Urinary bladder (tissue), 4 donors: ENCODE results near the gene ATF2. TPM values are rescaled to one million over a fixed set of nuclear protein-coding genes. Genes with fewer than 3 reads are reported as not detected.
A peak's percentile ranks its signal among the peaks of the same experiment; 100 is the strongest.
"Not testable (repeated sequence)": the region's sequence is repeated elsewhere in the genome, so short reads cannot be mapped to it uniquely, and the experiment has no call there.

Source experiments
- DNase-seq: peaks from one replicate; pipeline ENCODE4 v3.0.0-alpha.2; 2015; ENCODE audit errors: extremely low spot score
- H3K27ac ChIP-seq: one replicate; pipeline ENCODE4 v1.5.1; 2013; ENCODE audit warnings: low read depth, mild to moderate bottlenecking, moderate library complexity
- H3K36me3 ChIP-seq: one replicate; pipeline ENCODE4 v1.6.1; 2013; ENCODE audit warnings: mild to moderate bottlenecking, moderate library complexity; ENCODE audit not compliant: insufficient read depth
- H3K4me1 ChIP-seq: one replicate; pipeline ENCODE4 v1.6.1; 2013; ENCODE audit warnings: mild to moderate bottlenecking, moderate library complexity; ENCODE audit not compliant: insufficient read depth
- H3K4me3 ChIP-seq: one replicate; pipeline ENCODE4 v1.5.1; 2013; ENCODE audit warnings: low read depth, low read length
- WGBS: extraction: QIAGEN DNeasy Blood & Tissue Kit; methylation state at CpG from one replicate; pipeline ENCODE4 v1.1.7; 2013; 5-methylcytosine and 5-hydroxymethylcytosine counted together
- polyA plus RNA-seq: library from polyadenylated mRNA; stranded (reverse); fragments of 200-250 nt; gene quantifications from one replicate; pipeline ENCODE4 v1.2.3, GENCODE V29; 2013
- total RNA-seq: library from RNA; depleted of rRNA; stranded (reverse); fragments of >200 nt; gene quantifications from one replicate; pipeline ENCODE4 v1.2.3, GENCODE V29; 2014
- donor health status: healthy with polysubstance abuse.
- donor health status: healthy.

ATF2 gene
- total and polyA plus RNA-seq, 2 donors, result 20.4 to 117 TPM

GRCh38 chr2:175143678-175144077 is 24.3 kb downstream of the ATF2 start:
- WGBS, result 98% methylated on average over 2 of the region's 2 CpGs
- no peak for DNase-seq
- no peaks in the 10 kb centered on the region for H3K4me1 ChIP-seq
- no peak overlapping the region for H3K27ac ChIP-seq
- H3K36me3 ChIP-seq, result no peaks in the 10 kb centered on the region
- H3K4me3 ChIP-seq, result no peak overlapping the region

GRCh38 chr2:175143191-175143590 is 24.8 kb downstream of the ATF2 start:
- no peak for DNase-seq
- Histone ChIP-seq H3K27ac (no peak overlapping the region), H3K4me3 (no peak overlapping the region), H3K4me1 (no peaks in the 10 kb centered on the region), H3K36me3 (no peaks in the 10 kb centered on the region)
- 98% methylated on average over 1 of the region's 1 CpG for WGBS

GRCh38 chr2:175140332-175140731 is 27.7 kb downstream of the ATF2 start:
- no peaks in the 10 kb centered on the region for H3K36me3 ChIP-seq
- H3K4me1 ChIP-seq, result no peaks in the 10 kb centered on the region
- 54% methylated on average over 2 of the region's 2 CpGs for WGBS
- H3K27ac ChIP-seq, result no peak overlapping the region
- DNase-seq, result no peak
- H3K4me3 ChIP-seq, result no peak overlapping the region

- Histone ChIP-seq H3K36me3 (no peaks in the 10 kb centered on the region), H3K4me3 (no peak overlapping the region), H3K4me1 (no peaks in the 10 kb centered on the region), H3K27ac (no peak overlapping the region)
- DNase-seq, result no peak
- 59% methylated on average over 2 of the region's 2 CpGs for WGBS
Measured at GRCh38 chr2:175137793-175138192, 30.2 kb downstream of the ATF2 start.

GRCh38 chr2:175136334-175137215 is 31.4 kb downstream of the ATF2 start:
- no peaks in the 10 kb centered on the region for H3K4me1 ChIP-seq
- DNase-seq, result no peak
- H3K4me3 ChIP-seq, result no peak overlapping the region
- no peak overlapping the region for H3K27ac ChIP-seq
- no peaks in the 10 kb centered on the region for H3K36me3 ChIP-seq

GRCh38 chr2:175135862-175136261 is 32.1 kb downstream of the ATF2 start:
- H3K27ac ChIP-seq, result no peak overlapping the region
- WGBS, result 77% methylated on average over 2 of the region's 2 CpGs
- no peak overlapping the region for H3K4me3 ChIP-seq
- H3K4me1 ChIP-seq, result no peaks in the 10 kb centered on the region
- no peak for DNase-seq
- H3K36me3 ChIP-seq, result no peaks in the 10 kb centered on the region

- no peak for DNase-seq
- 88% methylated on average over 3 of the region's 3 CpGs for WGBS
- Histone ChIP-seq H3K4me3 (no peak overlapping the region), H3K4me1 (no peaks in the 10 kb centered on the region), H3K27ac (no peak overlapping the region), H3K36me3 (no peaks in the 10 kb centered on the region)
Measured at GRCh38 chr2:175135177-175135576, 32.8 kb downstream of the ATF2 start.

GRCh38 chr2:175131252-175131651 is 36.8 kb downstream of the ATF2 start:
- DNase-seq, result no peak
- no peaks in the 10 kb centered on the region for H3K36me3 ChIP-seq
- H3K27ac ChIP-seq, result no peak overlapping the region
- H3K4me3 ChIP-seq, result no peak overlapping the region
- H3K4me1 ChIP-seq, result no peaks in the 10 kb centered on the region
- WGBS, result 63% methylated on average over 2 of the region's 2 CpGs

- 96% methylated on average over 1 of the region's 1 CpG for WGBS
- Histone ChIP-seq H3K4me1 (no peaks in the 10 kb centered on the region), H3K4me3 (no peak overlapping the region), H3K27ac (no peak overlapping the region), H3K36me3 (no peaks in the 10 kb centered on the region)
- no peak for DNase-seq
Measured at GRCh38 chr2:175126661-175127060, 41.3 kb downstream of the ATF2 start.

GRCh38 chr2:175123254-175123653 is 44.7 kb downstream of the ATF2 start:
- H3K36me3 ChIP-seq, result no peaks in the 10 kb centered on the region
- H3K4me3 ChIP-seq, result no peak overlapping the region
- WGBS, result 91% methylated on average over 3 of the region's 3 CpGs
- H3K4me1 ChIP-seq, result no peaks in the 10 kb centered on the region
- H3K27ac ChIP-seq, result no peak overlapping the region
- DNase-seq, result no peak

- no peak overlapping the region for H3K27ac ChIP-seq
- H3K4me3 ChIP-seq, result no peak overlapping the region
- WGBS, result 77% methylated on average over 3 of the region's 3 CpGs
- DNase-seq, result peak; percentile 49
- H3K36me3 ChIP-seq, result peaks cover 5% of the 10 kb centered on the region
- no peaks in the 10 kb centered on the region for H3K4me1 ChIP-seq
Measured at GRCh38 chr2:175111200-175111657, 56.8 kb downstream of the ATF2 start.

GRCh38 chr2:175108091-175108490 is 59.9 kb downstream of the ATF2 start:
- not testable (repeated sequence) for DNase-seq, H3K4me3 ChIP-seq, H3K4me1 ChIP-seq, H3K36me3 ChIP-seq, H3K27ac ChIP-seq
- 96% methylated on average over 39 of the region's 39 CpGs for WGBS

GRCh38 chr2:175107146-175107545 is 60.9 kb downstream of the ATF2 start:
- Histone ChIP-seq H3K27ac (no peak overlapping the region), H3K4me1 (no peaks in the 10 kb centered on the region), H3K4me3 (no peak overlapping the region), H3K36me3 (peaks cover 2% of the 10 kb centered on the region)
- 95% methylated on average over 4 of the region's 4 CpGs for WGBS
- no peak for DNase-seq

- no peak for DNase-seq
- Histone ChIP-seq H3K27ac (no peak overlapping the region), H3K4me1 (no peaks in the 10 kb centered on the region), H3K36me3 (peaks cover 2% of the 10 kb centered on the region), H3K4me3 (no peak overlapping the region)
- WGBS, result 86% methylated on average over 1 of the region's 1 CpG
Measured at GRCh38 chr2:175103191-175103590, 64.8 kb downstream of the ATF2 start.
